Activated T-cell treated with anti-CD3 and anti-CD28 coated beads, Interleukin-2, amount 50 U/mL, for 4 hours (primary cell): ENCODE results near the gene SPC24. TPM values are rescaled to one million over a fixed set of nuclear protein-coding genes. Genes with fewer than 3 reads are reported as not detected.
A peak's percentile ranks its signal among the peaks of the same experiment; 100 is the strongest.
"Not testable (repeated sequence)": the region's sequence is repeated elsewhere in the genome, so short reads cannot be mapped to it uniquely, and the experiment has no call there.

Experiments used
- ATAC-seq, 2 donors: fragments of 200-7000 bp; cut with Tn5 transposase; one replicate each; pipeline ENCODE4 v1.10.0; 2021
- DNase-seq: peaks from one replicate; pipeline ENCODE4 v3.0.0-alpha.2; 2020
- H3K27me3 Mint-ChIP-seq: one replicate; pipeline ENCODE4 v1.8.0; 2021; ENCODE audit warnings: low read depth, mixed read lengths
- H3K36me3 Mint-ChIP-seq: one replicate; pipeline ENCODE4 v1.8.0; 2022; ENCODE audit warnings: mixed read lengths; ENCODE audit not compliant: insufficient read depth
- H3K4me1 Mint-ChIP-seq: one replicate; pipeline ENCODE4 v1.8.0; 2021; ENCODE audit warnings: low read depth, mixed read lengths
- H3K4me3 Mint-ChIP-seq: one replicate; pipeline ENCODE4 v1.8.0; 2021; ENCODE audit warnings: mild to moderate bottlenecking, moderate library complexity, mixed read lengths
- H3K9me3 Mint-ChIP-seq: one replicate; pipeline ENCODE4 v1.8.0; 2021; ENCODE audit warnings: mixed read lengths
- total RNA-seq, 3 donors: library from RNA; stranded (reverse); gene quantifications; one replicate each; pipeline ENCODE4 v1.2.1, GENCODE V29; 2021

The SPC24 gene
- total RNA-seq, 3 donors from 2014 or later: 7.0 to 12.8 (median 7.6) TPM

DNA sequence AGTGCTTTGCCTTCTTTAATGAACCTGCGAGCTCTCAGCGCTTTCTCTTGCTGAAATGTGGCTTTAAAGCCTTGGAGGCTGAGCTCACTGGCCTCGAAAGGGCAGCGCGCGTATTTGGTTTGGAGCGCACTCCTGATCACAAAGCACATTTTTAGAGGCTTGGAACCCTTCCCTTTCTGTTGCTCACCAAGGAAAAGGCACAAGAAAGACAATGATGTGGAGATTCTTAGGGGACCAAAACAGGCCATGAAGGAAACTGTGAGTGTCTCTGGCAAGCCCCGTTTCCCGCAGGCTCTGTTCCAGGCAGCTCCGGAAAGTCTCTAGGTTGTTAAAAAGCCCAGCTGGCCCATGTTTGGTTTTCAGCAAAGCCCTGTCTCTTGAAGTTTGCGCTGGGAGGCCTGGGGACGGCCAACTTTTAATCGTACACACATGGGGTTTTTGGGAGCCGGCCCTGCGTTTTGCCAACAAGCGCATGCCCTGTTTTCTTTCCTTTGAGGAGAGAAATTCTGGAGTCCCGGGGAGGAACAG, 9.4 kb upstream of the SPC24 start:
- ATAC-seq (no peak), DNase-seq (no peak)
- Mint-ChIP-seq H3K36me3 (no peaks in the 10 kb centered on the region), H3K4me3 (no peak overlapping the region), H3K9me3 (no peaks in the 10 kb centered on the region), H3K4me1 (no peaks in the 10 kb centered on the region), H3K27me3 (no peaks in the 10 kb centered on the region)

DNA sequence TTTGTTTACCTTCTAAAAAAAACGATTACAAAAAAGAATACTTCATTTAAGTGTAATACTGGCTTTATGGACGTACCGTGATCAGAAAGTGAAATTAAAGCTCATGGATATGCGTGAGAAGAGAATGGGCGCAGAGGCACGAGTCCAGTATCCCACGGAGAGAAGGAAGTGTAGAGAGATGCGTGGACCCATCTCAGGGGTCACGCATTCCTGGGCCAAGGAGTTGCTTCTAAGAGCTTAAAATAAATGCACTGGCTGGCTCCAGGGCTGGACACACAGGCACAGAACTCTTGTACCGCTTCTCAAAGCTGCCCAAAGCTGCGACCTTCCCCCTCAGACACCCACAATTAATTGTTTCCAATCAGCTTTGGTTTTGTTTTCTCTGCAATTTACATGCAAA, 8.7 kb upstream of the SPC24 start:
- Mint-ChIP-seq H3K9me3 (no peaks in the 10 kb centered on the region), H3K4me3 (no peak overlapping the region), H3K27me3 (no peaks in the 10 kb centered on the region), H3K4me1 (no peaks in the 10 kb centered on the region), H3K36me3 (no peaks in the 10 kb centered on the region)
- DNase-seq: no peak
- ATAC-seq: no peak

DNA sequence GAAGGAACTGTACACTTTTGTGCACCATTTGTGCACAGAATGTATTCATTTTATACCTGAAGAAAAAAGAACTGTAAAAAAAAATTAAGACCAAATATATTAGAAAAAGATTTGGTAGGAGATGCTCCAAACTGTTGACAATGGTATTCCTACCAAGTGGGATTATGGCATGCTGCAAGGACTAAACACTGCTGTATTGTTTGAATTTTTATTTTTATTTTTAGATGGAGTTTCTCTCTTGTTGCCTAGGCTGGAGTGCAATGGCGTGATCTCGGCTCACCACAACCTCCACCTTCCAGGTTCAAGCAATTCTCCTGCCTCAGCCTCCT, 4.8 kb upstream of the SPC24 start:
- H3K27me3 Mint-ChIP-seq, H3K9me3 Mint-ChIP-seq, DNase-seq, H3K4me3 Mint-ChIP-seq, H3K36me3 Mint-ChIP-seq, H3K4me1 Mint-ChIP-seq, ATAC-seq: not testable (repeated sequence)

DNA sequence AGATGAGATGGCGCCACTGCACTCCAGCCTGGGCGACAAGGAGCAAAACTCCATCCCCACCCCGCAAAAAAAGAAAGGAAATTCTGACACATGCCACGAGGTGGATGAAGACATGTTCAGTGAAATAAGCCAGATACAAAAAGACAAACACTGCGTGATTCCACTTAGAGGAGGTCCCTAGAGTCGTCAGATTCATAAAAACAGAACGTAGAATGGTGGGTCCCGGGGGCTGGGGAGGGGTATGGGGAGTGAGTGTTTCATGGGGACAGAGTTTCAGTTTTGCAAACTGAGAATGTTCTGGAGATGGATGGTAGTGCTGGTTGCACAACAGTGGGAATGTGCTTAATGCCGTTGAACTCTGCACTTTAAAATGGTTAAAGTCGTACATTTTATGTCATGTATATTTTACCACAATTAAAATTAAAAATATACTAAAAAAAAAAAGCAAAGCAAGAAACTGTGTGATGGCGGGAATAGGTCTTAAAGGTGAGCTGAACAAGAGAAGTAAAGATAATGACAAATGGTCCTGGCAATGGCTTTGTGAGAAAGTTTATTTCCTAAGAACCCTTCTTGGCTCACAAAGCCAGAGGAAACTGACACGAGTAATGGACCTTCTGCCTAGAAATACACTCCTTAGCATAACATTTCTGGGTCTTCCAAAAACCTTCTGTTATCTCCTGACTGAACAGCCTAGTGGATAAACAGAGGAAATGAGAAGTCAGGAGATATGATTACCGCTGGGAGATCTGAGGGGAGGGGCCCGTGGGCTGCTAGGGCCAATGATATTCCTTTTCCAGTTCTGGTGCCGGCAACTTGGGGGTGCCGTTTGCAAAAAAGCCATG, 4.2 kb upstream of the SPC24 start:
- no peak overlapping the region for H3K4me3 Mint-ChIP-seq
- no peaks in the 10 kb centered on the region for H3K36me3 Mint-ChIP-seq
- peaks cover 4% of the 10 kb centered on the region for H3K4me1 Mint-ChIP-seq
- ATAC-seq (no peak), DNase-seq (no peak)
- H3K27me3 Mint-ChIP-seq: no peaks in the 10 kb centered on the region
- H3K9me3 Mint-ChIP-seq: no peaks in the 10 kb centered on the region

DNA sequence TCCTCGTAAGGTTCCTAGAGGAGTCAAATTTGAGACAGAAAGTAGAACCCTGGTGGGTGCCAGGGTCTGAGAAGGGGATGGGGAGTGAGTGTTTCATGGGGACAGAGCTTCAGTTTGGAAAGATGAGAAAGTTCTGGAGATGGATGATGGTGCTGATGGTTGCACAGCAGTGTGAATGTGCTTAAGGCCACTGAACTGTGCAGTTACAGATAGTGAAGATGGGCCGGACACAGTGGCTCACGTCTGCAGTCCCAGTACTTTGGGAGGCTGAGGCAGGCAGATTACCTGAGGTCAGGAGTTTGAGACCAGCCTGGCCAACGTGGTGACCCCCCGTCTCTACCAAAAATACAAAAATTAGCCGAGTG, 917 bp downstream of the SPC24 start:
- H3K27me3 Mint-ChIP-seq: no peaks in the 10 kb centered on the region
- peaks cover 10% of the 10 kb centered on the region for H3K4me1 Mint-ChIP-seq
- ATAC-seq (no peak), DNase-seq (no peak)
- H3K9me3 Mint-ChIP-seq: no peaks in the 10 kb centered on the region
- no peaks in the 10 kb centered on the region for H3K36me3 Mint-ChIP-seq
- H3K4me3 Mint-ChIP-seq: peak overlapping the region; percentile 83

GRCh38 chr19:11152318-11153062, 3.1 kb downstream of the SPC24 start:
- Mint-ChIP-seq H3K4me1 (peaks cover 10% of the 10 kb centered on the region), H3K9me3 (no peaks in the 10 kb centered on the region), H3K4me3 (no peak overlapping the region), H3K27me3 (no peaks in the 10 kb centered on the region), H3K36me3 (no peaks in the 10 kb centered on the region)
- ATAC-seq (no peak), DNase-seq (no peak)

DNA sequence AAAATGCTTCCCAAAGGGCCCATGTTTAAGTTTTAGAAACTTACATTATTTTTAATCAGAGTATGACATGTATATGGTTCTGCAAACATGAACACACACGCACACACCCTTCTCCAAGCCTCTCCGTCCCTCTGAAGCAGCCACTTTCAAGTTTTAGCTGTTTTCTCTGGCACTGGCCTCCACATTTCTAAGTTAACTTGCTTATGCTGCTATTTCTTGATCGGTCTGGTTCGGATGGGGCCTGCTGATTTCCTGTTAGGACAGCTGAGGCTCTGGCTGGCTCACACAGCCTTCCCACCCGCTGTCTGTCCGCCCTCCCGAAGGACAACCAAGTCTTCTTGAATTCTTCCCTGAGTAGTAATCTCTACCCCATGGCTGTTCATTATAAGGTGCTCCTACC, 4.4 kb downstream of the SPC24 start:
- H3K9me3 Mint-ChIP-seq: no peaks in the 10 kb centered on the region

GRCh38 chr19:11148001-11148400, 7.6 kb downstream of the SPC24 start:
- Mint-ChIP-seq H3K27me3 (no peaks in the 10 kb centered on the region), H3K36me3 (no peaks in the 10 kb centered on the region), H3K4me3 (no peak overlapping the region), H3K9me3 (no peaks in the 10 kb centered on the region), H3K4me1 (peaks cover 3% of the 10 kb centered on the region)
- DNase-seq (no peak), ATAC-seq (no peak)

More for the DNA sequence above, 4.4 kb downstream of the SPC24 start:
- Mint-ChIP-seq H3K4me3 (no peak overlapping the region), H3K4me1 (peaks cover 9% of the 10 kb centered on the region), H3K36me3 (no peaks in the 10 kb centered on the region), H3K27me3 (no peaks in the 10 kb centered on the region)
- no peak for ATAC-seq
- no peak for DNase-seq

GRCh38 chr19:11145536-11145924, 10.1 kb downstream of the SPC24 start:
- no peaks in the 10 kb centered on the region for H3K9me3 Mint-ChIP-seq
- no peak for ATAC-seq
- H3K4me1 Mint-ChIP-seq: peaks cover 5% of the 10 kb centered on the region
- no peaks in the 10 kb centered on the region for H3K36me3 Mint-ChIP-seq
- DNase-seq: no peak
- no peak overlapping the region for H3K4me3 Mint-ChIP-seq
- H3K27me3 Mint-ChIP-seq: no peaks in the 10 kb centered on the region

DNA sequence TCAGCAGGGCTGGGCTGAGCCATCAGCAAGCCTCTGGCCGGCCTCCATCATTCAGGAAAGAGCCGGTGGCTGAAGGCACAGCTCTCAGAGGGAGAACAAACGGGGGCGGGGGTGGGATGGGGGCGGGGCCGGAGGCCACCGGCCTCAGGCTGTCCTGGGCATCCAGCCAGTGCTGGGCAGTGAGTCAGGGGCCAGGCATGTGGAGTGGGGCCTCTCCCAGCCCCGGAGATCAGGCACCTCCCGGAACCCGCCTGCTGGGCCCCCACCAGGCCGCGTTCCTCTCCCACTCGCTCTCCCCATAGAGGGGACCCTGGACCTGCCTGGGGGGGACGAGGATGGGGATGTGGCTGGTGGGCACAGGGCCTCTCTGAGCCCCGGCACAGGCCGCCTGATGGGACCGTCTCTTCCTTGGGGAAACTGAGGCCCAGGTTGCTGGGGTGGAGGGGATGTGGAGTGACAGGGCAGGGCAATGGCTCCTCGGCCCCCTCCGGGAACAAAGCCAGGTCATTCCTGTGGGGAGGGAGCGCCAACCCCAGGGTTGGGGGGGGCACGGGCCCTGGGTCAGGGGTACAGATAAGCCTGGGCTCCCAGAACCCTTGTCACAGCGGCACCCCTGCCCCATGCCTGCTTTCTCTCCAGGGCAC, 12.9 kb downstream of the SPC24 start:
- Mint-ChIP-seq H3K36me3 (no peaks in the 10 kb centered on the region), H3K27me3 (no peaks in the 10 kb centered on the region), H3K9me3 (no peaks in the 10 kb centered on the region), H3K4me3 (no peak overlapping the region), H3K4me1 (peaks cover 10% of the 10 kb centered on the region)
- no peak for ATAC-seq
- no peak for DNase-seq

DNA sequence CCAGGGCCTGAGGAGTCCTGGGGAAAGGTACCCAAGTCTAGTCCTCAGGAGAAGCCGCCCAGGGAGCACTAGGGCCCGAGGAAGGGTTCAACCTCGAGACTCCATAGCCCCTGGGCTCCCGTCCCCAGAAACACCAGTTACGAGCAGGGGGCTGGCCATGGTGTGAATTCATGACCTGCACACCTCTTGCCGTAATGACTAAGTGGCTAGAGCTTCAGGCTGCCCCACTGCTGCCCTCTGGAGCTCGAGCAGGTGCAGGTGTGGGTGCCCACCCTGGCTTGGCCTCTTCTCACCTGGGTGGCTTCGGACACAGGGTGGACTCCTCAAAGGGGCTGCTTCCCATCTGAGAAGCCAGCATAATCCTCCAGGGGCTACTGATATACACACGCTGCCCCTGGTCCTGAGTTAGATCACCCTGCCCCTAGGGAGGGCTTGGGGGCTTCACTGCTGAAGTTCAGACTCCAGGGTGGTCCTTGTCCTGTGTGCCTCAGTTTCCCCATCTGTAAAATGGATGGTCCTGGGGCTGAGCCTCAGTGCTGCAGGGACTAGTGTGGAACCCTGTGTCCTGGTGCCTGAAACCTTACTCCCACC, 13.6 kb downstream of the SPC24 start:
- Mint-ChIP-seq H3K4me1 (peaks cover 13% of the 10 kb centered on the region), H3K36me3 (no peaks in the 10 kb centered on the region), H3K27me3 (no peaks in the 10 kb centered on the region), H3K4me3 (no peak overlapping the region), H3K9me3 (no peaks in the 10 kb centered on the region)
- DNase-seq: no peak
- no peak for ATAC-seq

DNA sequence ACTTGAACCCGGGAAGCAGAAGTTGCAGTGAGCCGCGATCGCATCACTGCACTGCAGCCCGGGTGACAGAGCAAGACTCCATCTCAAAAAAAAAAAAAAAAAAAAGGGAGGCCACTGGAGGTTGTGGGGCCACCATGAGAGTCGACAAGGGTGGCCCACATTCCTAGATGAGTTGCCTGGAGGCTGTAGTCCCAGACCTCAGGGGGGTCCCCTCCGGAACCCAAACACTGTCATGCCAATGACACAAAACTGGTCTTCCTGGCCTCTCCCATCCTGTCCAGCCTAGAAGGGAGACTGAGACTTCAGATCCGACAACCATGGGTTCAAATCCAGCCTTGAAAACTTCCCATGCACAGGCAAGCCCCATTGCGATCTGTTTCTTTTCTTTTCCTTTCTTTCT, 14.7 kb downstream of the SPC24 start:
- Mint-ChIP-seq H3K4me3 (no peak overlapping the region), H3K27me3 (no peaks in the 10 kb centered on the region), H3K4me1 (peaks cover 15% of the 10 kb centered on the region), H3K36me3 (no peaks in the 10 kb centered on the region), H3K9me3 (no peaks in the 10 kb centered on the region)
- no peak for DNase-seq
- ATAC-seq: no peak

GRCh38 chr19:11140023-11140538, 15.5 kb downstream of the SPC24 start:
- H3K4me3 Mint-ChIP-seq, H3K9me3 Mint-ChIP-seq, ATAC-seq, DNase-seq, H3K36me3 Mint-ChIP-seq, H3K27me3 Mint-ChIP-seq: not testable (repeated sequence)
- peaks cover 15% of the 10 kb centered on the region for H3K4me1 Mint-ChIP-seq

DNA sequence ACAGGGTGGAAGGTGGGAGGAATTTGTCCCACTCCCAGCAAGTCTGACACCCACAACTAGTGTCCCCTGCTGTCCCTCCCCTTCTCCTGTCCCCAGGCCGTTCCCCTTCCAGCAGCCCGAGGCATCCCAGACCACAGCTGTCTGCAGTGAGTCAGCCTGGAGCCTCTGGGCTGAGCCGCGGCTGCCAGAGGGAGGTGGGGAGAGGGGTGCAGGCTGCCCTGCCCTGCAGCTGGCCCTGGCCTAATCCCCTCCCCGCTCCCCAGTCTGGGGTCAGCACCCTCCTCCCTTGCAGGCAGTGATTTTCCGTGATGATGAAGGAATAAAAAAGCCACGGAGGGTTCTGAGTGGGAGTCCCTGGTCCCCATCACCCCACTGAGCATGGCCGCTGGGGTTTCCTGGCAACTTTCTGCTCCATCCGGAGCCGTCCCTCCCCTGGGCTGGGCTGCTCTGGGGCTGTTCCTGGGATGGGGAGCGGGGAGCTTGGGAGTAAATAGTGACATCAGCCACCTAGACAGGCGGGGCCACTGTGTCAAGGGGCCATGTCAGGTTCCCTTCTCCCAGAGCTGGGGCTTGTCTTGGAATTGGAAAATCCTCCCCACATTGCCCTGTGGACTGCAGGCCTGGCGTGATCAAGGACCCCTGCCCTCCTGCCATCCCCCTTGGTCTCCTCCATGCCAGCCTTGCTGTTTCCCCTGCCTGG, 16.8 kb downstream of the SPC24 start:
- H3K4me3 Mint-ChIP-seq: no peak overlapping the region
- ATAC-seq (no peak), DNase-seq (no peak)
- H3K9me3 Mint-ChIP-seq: no peaks in the 10 kb centered on the region
- H3K27me3 Mint-ChIP-seq: no peaks in the 10 kb centered on the region
- H3K4me1 Mint-ChIP-seq: peaks cover 15% of the 10 kb centered on the region
- no peaks in the 10 kb centered on the region for H3K36me3 Mint-ChIP-seq
